Prostate gland (tissue), 2 donors: ENCODE results near the gene NEK10.

Experiments used
- POLR2A ChIP-seq: fragments of 450-650 bp; IDR thresholded peaks from one replicate; pipeline ENCODE4 v1.6.1; 2016; ENCODE audit warnings: antibody characterized with exemption, mild to moderate bottlenecking
- TF ChIP-seq, protein P1 (sequence below), 4 experiments: fragments of 200-600 bp in 2 of 4; fragments of 450-650 bp in 2 of 4; sonication (generic) in 2 of 4; IDR thresholded peaks; 1 replicate in 3 of 4; 2 replicates in 1 of 4; pipeline ENCODE4 v1.5.1; 2016 to 2019; ENCODE audit warnings: antibody characterized with exemption in 4 of 4, mild to moderate bottlenecking in 2 of 4, moderate library complexity in 2 of 4

GRCh38 chr3:27079427-27080257, 289.5 kb downstream of the NEK10 start:
- no peak for TF ChIP-seq POLR2A
- TF ChIP-seq, protein P1, sequence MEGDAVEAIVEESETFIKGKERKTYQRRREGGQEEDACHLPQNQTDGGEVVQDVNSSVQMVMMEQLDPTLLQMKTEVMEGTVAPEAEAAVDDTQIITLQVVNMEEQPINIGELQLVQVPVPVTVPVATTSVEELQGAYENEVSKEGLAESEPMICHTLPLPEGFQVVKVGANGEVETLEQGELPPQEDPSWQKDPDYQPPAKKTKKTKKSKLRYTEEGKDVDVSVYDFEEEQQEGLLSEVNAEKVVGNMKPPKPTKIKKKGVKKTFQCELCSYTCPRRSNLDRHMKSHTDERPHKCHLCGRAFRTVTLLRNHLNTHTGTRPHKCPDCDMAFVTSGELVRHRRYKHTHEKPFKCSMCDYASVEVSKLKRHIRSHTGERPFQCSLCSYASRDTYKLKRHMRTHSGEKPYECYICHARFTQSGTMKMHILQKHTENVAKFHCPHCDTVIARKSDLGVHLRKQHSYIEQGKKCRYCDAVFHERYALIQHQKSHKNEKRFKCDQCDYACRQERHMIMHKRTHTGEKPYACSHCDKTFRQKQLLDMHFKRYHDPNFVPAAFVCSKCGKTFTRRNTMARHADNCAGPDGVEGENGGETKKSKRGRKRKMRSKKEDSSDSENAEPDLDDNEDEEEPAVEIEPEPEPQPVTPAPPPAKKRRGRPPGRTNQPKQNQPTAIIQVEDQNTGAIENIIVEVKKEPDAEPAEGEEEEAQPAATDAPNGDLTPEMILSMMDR (IDR thresholded peaks at IDR 0.05): no peak
